ENCODE data around the gene FRY.

Gene FRY

GRCh38 chr13:32174366-32174765 lies 142.8 kb downstream of the FRY start:
- no peak for DNase-seq (ENCODE audit: low read depth in 2 of 2)

DNA sequence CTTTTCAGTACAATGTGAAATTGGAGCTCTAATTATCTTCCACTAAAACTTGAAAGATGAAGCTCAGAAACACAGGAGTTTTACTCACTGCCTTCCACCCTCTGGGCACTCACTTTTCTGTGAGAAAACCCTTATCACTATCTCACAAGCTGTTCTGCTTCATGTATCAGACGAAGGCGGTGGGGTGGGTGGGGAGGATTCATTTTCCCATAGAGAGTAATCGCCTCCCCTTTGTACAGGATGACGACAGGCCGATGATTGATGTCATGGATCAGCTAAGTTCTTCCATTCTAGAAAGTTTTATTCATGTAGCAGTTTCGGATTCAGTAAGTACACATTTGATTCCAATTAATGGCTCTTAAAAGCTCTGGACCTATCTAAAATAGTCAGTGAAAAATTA lies 143.7 kb downstream of the FRY start:
- no peak for DNase-seq (ENCODE audit: low read depth in 2 of 2)

- no peak for DNase-seq (ENCODE audit: low read depth in 2 of 2)
Measured at GRCh38 chr13:32175943-32176342, 144.4 kb downstream of the FRY start.

DNA sequence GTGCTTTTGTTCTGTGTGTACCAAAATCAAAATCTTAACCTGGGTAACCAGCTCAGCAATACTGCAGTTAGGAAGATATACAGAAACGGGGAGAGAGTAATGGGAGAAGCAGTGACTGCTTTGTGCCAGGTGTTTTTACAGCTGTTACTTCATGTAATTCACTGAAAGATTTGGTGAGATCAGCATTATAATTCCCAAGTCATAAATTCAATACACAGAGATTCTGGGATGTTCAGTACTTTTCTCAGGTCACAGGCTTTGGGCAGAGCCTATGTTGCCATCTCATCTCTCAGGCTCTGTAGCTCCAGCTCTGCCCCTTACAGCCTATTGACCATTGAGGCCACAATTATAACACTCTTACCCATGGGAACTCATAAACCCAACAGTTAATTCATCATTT lies 145.1 kb downstream of the FRY start:
- no peak for DNase-seq (ENCODE audit: low read depth in 2 of 2)

- DNase-seq (ENCODE audit: low read depth in 2 of 2), result no peak
Measured at GRCh38 chr13:32178763-32179162, 147.2 kb downstream of the FRY start.

DNA sequence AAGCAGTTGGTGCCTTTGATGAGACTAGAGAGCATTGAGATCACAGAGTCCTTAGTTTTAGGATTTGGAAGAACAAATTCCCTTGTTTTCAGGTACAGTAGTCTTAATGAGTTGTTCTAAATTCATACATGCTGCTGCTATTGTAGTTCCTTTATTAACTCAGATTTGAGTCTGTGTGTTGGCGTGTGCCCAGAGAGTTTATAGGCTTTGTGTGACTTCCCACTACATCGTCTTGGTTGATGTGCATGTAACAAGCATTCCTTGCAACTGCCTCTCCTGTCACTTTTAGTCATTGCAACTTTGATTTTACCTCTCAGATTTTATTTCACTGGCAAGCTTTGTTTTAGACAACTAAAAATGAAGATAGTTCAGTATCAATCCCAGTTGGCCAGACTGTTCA lies 148.1 kb downstream of the FRY start:
- DNase-seq (ENCODE audit: low read depth in 2 of 2), result no peak

- DNase-seq (ENCODE audit: low read depth in 2 of 2), result no peak
Measured at GRCh38 chr13:32187651-32188050, 156.1 kb downstream of the FRY start.

DNA sequence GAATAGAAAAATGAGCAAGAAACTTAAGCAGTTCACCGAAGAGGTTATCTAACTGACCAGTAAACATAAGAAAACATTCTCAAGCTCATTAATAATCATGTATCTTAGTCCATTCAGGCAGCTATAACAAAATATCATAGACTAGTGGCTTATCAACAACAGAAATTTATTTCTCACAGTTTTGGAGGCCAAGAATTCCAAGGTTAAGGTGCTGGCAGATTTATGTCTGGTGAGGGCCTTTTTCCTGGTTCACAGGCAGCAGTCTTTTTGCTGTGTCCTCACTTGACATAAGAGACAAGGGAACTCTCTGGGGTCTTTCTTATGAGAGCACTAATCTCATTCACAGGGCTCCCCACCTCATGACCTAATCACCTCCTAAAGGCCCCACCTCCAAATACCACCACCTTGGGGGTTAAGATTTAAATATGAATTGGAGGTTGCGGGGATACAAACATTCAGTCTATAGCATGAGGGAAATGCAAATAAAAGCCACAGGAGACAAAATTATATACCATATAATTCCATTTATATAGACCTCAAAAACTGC lies 160.0 kb downstream of the FRY start:
- DNase-seq (ENCODE audit: low read depth in 2 of 2), result no peak

- no peak for DNase-seq (ENCODE audit: low read depth in 2 of 2)
Measured at GRCh38 chr13:32195713-32196112, 164.1 kb downstream of the FRY start.

DNA sequence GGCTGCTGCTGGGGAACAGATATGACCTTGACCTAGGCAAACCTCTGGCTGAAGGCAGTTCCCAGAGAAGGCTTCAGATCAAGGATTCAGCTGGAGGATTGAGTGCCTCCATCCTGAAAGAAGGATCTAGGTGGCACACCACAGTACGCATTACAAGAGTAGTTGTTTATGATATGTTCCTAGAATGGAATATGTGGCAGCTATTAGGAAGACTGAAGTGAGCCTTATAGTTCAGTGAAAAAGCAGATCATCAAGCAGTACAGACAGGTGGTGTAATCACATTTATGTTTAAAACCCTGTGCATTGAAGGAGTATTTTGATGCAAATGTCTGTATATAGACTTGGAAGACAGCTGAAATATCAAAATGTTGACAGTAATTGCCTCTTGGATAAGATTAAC lies 167.6 kb downstream of the FRY start:
- no peak for DNase-seq (ENCODE audit: low read depth in 2 of 2)

GRCh38 chr13:32200741-32201140 lies 169.2 kb downstream of the FRY start:
- no peak for DNase-seq (ENCODE audit: low read depth in 2 of 2)

- DNase-seq (ENCODE audit: low read depth in 2 of 2), result no peak
Measured at GRCh38 chr13:32201809-32202208, 170.2 kb downstream of the FRY start.

GRCh38 chr13:32202268-32202667 lies 170.7 kb downstream of the FRY start:
- no peak for DNase-seq (ENCODE audit: low read depth in 2 of 2)

- no peak for DNase-seq (ENCODE audit: low read depth in 2 of 2)
Measured at GRCh38 chr13:32203221-32203620, 171.6 kb downstream of the FRY start.

DNA sequence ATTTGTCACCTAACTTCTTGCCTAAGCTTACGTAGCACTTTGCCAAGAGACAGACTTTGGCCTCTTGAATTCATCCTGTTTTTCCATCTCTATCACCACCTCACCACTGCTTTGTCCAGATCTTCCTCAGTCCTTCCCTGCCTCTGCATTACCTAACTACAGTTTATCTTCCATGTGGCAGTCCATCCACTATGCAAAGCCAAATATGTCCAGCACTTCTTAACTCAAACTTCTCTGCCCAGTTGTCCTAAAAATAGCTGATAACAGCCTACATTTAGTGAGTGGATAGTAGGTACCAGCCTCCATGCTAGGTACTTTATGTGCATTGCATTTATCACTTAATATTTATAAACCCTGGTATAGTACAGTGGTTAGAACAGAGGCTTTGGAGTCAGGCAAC lies 172.2 kb downstream of the FRY start:
- DNase-seq (ENCODE audit: low read depth in 2 of 2), result no peak

GRCh38 chr13:32205431-32206096 lies 174.0 kb downstream of the FRY start:
- no peak for DNase-seq (ENCODE audit: low read depth in 2 of 2)

- DNase-seq (ENCODE audit: low read depth in 2 of 2), result no peak
Measured at GRCh38 chr13:32206097-32206740, 174.6 kb downstream of the FRY start.

DNA sequence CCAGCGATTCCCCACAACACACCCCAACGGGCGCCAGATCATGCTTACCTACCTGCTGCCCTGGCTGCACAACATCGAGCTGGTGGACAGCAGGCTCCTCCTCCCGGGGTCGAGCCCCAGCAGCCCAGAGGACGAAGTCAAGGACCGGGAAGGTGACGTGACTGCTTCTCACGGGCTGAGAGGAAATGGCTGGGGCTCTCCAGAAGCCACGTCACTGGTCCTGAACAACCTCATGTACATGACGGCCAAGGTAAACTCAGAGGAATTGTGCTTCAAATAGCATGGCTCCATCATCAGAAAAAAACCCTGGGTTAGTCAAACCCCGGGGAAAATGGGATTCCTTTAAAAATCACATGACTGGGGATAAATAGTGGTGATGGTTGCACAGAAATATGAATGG lies 177.3 kb downstream of the FRY start:
- no peak for DNase-seq (ENCODE audit: low read depth in 2 of 2)

GRCh38 chr13:32209652-32210051 lies 178.1 kb downstream of the FRY start:
- DNase-seq (ENCODE audit: low read depth in 2 of 2), result no peak

DNA sequence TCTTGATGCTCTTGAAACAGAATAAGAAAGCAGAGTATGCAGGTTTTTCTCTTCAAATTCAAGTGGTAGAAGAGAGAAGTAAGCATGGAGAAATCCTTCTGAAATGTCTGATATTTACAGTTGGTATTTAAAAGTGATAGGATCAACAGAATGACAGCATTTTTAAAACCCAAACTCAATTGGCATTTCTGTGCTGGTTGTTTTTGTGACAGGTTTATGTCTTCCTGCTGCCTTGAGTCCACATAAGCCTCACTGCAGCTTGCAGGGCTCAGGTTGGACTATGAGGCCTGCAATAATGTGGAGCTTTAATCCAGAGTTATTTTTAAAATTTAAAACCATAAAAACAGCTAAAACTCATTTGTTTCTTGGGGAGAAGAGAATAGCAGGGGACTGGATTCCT lies 178.5 kb downstream of the FRY start:
- no peak for DNase-seq (ENCODE audit: low read depth in 2 of 2)

DNA sequence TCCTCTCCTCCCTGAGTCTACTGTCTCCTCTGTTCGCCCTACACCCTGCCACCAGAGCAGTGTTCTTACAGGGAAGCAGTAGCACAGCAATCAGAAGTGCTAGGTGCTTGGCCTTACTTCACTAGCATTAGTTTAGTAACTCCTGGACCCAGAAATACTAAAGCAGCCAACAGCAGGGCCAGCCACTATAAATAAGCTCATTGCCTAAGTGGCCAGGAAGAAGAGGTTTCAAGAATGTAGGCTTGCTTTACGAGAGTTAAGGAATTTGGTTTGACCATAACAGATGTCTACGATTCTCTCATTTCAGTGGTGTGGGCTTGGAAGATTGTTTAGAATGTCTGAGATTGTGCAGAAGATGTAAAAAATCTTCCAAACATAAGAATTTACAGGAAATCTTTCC lies 180.2 kb downstream of the FRY start:
- DNase-seq (ENCODE audit: low read depth in 2 of 2), result no peak

DNA sequence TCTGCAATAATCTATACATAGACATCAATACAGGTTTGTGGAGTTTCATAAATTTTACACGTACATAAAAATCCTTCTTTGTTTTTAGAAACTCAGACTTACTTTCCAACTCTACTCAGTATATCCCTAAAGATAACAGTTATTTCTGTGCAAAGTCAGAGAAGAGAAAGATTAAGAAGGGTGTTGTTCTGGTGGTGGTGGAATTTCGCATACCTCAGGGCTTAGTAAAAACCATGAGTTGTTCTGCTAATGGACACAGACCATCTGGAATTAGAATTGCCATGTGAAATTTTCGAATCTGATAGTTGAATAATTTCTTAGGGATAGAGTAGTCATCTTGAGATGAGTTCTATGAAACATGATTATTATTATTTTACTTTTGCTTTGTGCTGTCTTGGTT lies 180.8 kb downstream of the FRY start:
- DNase-seq (ENCODE audit: low read depth in 2 of 2), result no peak

GRCh38 chr13:32213626-32214025 lies 182.1 kb downstream of the FRY start:
- no peak for DNase-seq (ENCODE audit: low read depth in 2 of 2)

DNA sequence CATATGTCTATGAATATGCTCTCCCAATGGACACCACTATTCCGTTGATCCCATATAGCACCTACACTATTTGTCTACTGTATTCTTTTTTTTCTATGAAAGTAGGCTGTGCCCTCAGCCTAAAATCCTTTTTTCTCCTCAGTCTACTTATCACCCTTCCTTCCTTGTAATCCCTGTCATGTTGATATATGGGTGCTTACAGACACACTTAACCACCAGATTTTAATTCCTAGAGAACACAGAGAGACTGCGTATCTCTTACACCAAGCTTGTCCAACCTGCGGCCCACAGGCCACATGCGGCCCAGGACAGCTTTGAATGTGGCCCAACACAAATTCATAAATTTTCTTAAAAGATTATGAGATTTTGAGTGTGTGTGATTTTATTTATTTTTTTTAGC lies 182.5 kb downstream of the FRY start:
- no peak for DNase-seq (ENCODE audit: low read depth in 2 of 2)
